Activated CD4-positive, alpha-beta T cell treated with anti-CD3 and anti-CD28 coated beads for 36 hours (primary cell): Measurements from ENCODE around the gene KBTBD12. TPM values are rescaled to one million over a fixed set of nuclear protein-coding genes. Genes with fewer than 3 reads are reported as not detected.
"Not testable (repeated sequence)": the region's sequence is repeated elsewhere in the genome, so short reads cannot be mapped to it uniquely, and the experiment has no call there.

Experiments used
- ATAC-seq: fragments of 200-7000 bp; cut with Tn5 transposase; one replicate; pipeline ENCODE4 v1.10.0; 2021; ENCODE audit warnings: mild to moderate bottlenecking, moderate library complexity
- CTCF ChIA-PET: fragments of 350-600 bp; sonication (Branson Sonifier 250); formaldehyde crosslinking; loops from one replicate; lab custom pipeline; 2021; ENCODE audit warnings: antibody characterized with exemption; lab: Charles Lee
- POLR2A ChIA-PET: fragments of 350-600 bp; sonication (Branson Sonifier 250); formaldehyde crosslinking; loops from one replicate; lab custom pipeline; 2021; ENCODE audit warnings: antibody characterized with exemption, inconsistent platforms; lab: Charles Lee
- DNase-seq: peaks from one replicate; pipeline ENCODE4 v3.0.0-alpha.2; 2020
- H3K27ac Mint-ChIP-seq: one replicate; pipeline ENCODE4 v1.8.0; 2021; ENCODE audit warnings: mixed read lengths
- H3K27me3 Mint-ChIP-seq: one replicate; pipeline ENCODE4 v1.8.0; 2021; ENCODE audit warnings: mixed read lengths
- H3K36me3 Mint-ChIP-seq: one replicate; pipeline ENCODE4 v1.8.0; 2021; ENCODE audit warnings: low read depth, mixed read lengths
- H3K4me1 Mint-ChIP-seq: one replicate; pipeline ENCODE4 v1.8.0; 2021; ENCODE audit warnings: mixed read lengths
- H3K4me3 Mint-ChIP-seq: one replicate; pipeline ENCODE4 v1.8.0; 2021; ENCODE audit warnings: mild to moderate bottlenecking, moderate library complexity, mixed read lengths
- H3K9me3 Mint-ChIP-seq: one replicate; pipeline ENCODE4 v1.8.0; 2021; ENCODE audit warnings: low read depth, mixed read lengths
- intact Hi-C, 2 experiments: fragments of 100-400 bp; cut with DNase I in 1 of 2; cut with micrococcal nuclease in 1 of 2; formaldehyde crosslinking; loops; one replicate each; pipeline versions ENCODE4 v1.14.2 to v1.15.1; 2022 to 2024; cut with DNase I, micrococcal nuclease
- total RNA-seq, 2 experiments: library from RNA; stranded (reverse); gene quantifications; one replicate each; pipeline ENCODE4 v1.2.3, GENCODE V29; 2021

Gene KBTBD12
- total RNA-seq, 2 experiments from 2014 or later, result not detected

DNA sequence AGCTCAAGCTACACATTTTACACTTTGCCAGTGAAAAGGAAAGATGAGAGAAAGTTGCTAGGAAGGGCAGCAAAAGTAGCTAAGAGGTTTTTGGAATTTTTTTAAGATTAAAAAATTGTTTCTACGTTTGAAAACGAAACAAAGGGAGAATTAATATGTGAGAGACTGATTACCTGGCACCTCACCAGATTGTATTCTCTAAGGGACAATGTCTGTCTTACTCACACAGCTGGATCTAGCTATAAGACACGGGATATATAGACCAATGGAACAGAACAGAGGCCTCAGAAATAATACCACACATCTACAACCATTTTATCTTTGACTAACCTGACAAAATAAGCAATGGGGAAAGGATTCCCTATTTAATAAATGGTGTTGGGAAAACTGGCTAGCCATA, 9.5 kb upstream of the KBTBD12 start:
- Mint-ChIP-seq H3K36me3 (no peaks in the 10 kb centered on the region), H3K27ac (no peak overlapping the region), H3K9me3 (peaks cover 7% of the 10 kb centered on the region), H3K4me3 (no peak overlapping the region), H3K4me1 (no peaks in the 10 kb centered on the region), H3K27me3 (peaks cover 21% of the 10 kb centered on the region)
- DNase-seq, result no peak
- ChIA-PET POLR2A (no interaction called here), CTCF (interaction anchor here (0.8 kb wide), 2 partner anchors 16 to 128 kb away, joined by 3 to 4 read pairs; no protein-coding TSS in a partner anchor)
- no peak for ATAC-seq
- intact Hi-C loops, result no loop called here

DNA sequence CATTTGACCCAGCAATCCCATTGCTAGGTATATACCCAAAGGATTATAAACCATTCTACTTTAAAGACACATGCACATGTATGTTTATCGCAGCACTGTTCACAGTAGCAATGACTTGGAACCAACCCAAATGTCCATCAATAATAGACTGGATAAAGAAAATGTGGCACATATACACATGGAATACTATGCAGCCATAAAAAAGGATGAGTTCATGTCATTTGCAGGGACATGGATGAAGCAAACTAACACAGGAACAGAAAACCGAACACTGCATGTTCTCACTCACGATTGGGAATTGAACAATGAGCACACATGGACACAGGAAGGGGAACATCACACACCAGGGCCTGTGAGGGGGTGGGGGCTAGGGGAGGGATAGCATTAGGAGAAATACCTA, 8.4 kb upstream of the KBTBD12 start:
- H3K27ac Mint-ChIP-seq, H3K4me3 Mint-ChIP-seq, POLR2A ChIA-PET, ATAC-seq, H3K4me1 Mint-ChIP-seq, H3K36me3 Mint-ChIP-seq, DNase-seq, H3K9me3 Mint-ChIP-seq, CTCF ChIA-PET, intact Hi-C loops: not testable (repeated sequence)
- H3K27me3 Mint-ChIP-seq, result peaks cover 27% of the 10 kb centered on the region

DNA sequence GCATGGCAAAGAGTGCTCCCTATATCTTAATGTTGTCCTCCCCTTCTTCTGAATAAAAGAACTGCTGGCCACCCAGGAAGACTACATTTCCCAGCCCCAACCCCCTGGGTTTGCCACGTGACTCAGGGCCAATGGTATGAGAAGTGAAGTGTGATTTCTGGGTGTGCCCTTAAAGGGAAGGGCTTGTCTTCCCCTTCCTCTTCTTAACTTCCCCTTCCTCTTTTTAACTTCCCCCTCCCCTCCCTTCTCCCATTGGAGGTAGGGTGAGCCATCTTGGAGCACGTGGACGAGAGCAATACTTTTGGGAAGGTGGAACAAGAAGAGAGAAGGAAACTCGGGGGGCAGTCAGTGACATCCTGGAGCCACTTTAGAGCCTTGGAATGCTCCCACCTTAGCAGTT, 6.8 kb upstream of the KBTBD12 start:
- H3K27me3 Mint-ChIP-seq, result peaks cover 28% of the 10 kb centered on the region
- no peaks in the 10 kb centered on the region for H3K4me1 Mint-ChIP-seq
- H3K4me3 Mint-ChIP-seq, result no peak overlapping the region
- CTCF ChIA-PET, result no interaction called here
- H3K27ac Mint-ChIP-seq, result no peak overlapping the region
- H3K9me3 Mint-ChIP-seq, result peaks cover 7% of the 10 kb centered on the region
- intact Hi-C loops, result no loop called here
- DNase-seq (no peak), ATAC-seq (no peak)
- no peaks in the 10 kb centered on the region for H3K36me3 Mint-ChIP-seq
- POLR2A ChIA-PET, result no interaction called here

DNA sequence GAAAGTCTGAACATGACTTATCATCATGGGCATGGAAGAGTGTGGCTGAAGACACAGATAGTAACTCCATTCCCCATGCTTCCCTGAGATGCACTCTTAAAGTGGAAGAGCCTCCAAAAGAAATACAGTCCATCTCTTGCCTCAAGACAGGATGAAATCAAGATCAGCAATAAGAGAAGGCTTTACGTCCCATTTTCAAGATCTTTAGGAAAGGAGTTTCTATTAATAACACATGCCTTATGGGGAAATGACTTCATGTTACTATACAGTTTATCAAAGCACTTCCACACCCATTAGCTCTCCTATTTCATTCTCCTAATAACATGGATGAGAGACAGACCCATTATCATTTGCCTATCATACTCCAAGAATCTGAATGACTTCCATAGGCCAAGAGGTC, 6.1 kb upstream of the KBTBD12 start:
- intact Hi-C loops, result no loop called here
- DNase-seq (no peak), ATAC-seq (no peak)
- no peaks in the 10 kb centered on the region for H3K36me3 Mint-ChIP-seq
- ChIA-PET POLR2A (no interaction called here), CTCF (no interaction called here)
- peaks cover 34% of the 10 kb centered on the region for H3K27me3 Mint-ChIP-seq
- no peaks in the 10 kb centered on the region for H3K4me1 Mint-ChIP-seq
- H3K9me3 Mint-ChIP-seq, result peaks cover 8% of the 10 kb centered on the region
- no peak overlapping the region for H3K27ac Mint-ChIP-seq
- H3K4me3 Mint-ChIP-seq, result no peak overlapping the region

DNA sequence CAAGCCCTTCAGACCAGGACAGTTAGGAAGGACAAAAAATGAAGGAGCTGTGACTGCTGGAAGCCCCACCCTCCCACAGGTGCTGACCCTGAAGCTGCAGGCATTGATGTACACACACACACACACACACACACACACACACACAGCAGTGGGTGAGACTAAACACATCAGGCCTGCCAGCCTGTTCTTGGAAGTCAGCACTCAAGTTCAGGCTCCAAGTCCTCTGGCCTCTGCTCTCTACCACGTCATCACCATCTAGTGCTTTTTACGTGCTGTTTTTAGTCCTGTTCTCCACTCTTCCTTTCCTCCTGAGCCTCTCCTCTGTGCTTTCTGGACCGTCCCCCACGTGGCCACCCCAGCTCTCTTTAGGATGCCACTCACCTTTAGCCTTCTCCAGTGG, 5.4 kb upstream of the KBTBD12 start:
- CTCF ChIA-PET, result no interaction called here

DNA sequence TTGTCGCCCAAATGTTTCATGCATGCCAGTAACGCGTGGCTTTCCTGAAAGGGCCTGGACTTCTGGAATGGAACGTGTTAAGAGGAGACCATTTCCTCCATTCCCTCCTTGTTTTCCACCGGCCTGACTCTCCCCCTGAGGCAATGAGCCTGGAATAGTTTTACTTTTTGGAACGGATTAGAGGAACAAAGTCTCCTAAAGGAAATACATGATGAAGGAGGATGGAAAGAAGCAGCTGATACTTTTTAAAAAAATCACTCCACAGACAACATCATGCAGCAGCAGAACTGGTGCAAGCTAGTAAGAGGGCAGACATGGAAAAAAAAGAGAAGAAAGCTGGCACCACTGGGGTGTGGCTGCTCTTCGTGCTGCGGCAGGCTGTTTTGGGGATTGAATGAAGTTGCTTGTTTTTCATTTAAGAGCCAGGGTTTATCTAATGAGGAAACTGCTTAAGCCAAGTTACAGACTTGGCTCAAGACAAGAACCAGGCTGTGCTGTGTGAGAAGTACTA, 3.6 kb upstream of the KBTBD12 start:
- intact Hi-C loops, result no loop called here
- Mint-ChIP-seq H3K27me3 (peaks cover 42% of the 10 kb centered on the region), H3K36me3 (no peaks in the 10 kb centered on the region), H3K4me3 (no peak overlapping the region), H3K27ac (no peak overlapping the region), H3K9me3 (peaks cover 3% of the 10 kb centered on the region), H3K4me1 (peaks cover 8% of the 10 kb centered on the region)
- ChIA-PET POLR2A (no interaction called here), CTCF (interaction anchor here (0.6 kb wide), 1 partner anchor 216 kb away, joined by 3 read pairs; no protein-coding TSS in a partner anchor)
- ATAC-seq, result no peak
- DNase-seq, result no peak

More for the DNA sequence above, 5.4 kb upstream of the KBTBD12 start:
- no peaks in the 10 kb centered on the region for H3K36me3 Mint-ChIP-seq
- ATAC-seq (no peak), DNase-seq (no peak)
- H3K4me3 Mint-ChIP-seq, result no peak overlapping the region
- intact Hi-C loops, result no loop called here
- POLR2A ChIA-PET, result no interaction called here
- H3K27me3 Mint-ChIP-seq, result peaks cover 38% of the 10 kb centered on the region
- peaks cover 4% of the 10 kb centered on the region for H3K4me1 Mint-ChIP-seq
- H3K27ac Mint-ChIP-seq, result no peak overlapping the region
- peaks cover 5% of the 10 kb centered on the region for H3K9me3 Mint-ChIP-seq

DNA sequence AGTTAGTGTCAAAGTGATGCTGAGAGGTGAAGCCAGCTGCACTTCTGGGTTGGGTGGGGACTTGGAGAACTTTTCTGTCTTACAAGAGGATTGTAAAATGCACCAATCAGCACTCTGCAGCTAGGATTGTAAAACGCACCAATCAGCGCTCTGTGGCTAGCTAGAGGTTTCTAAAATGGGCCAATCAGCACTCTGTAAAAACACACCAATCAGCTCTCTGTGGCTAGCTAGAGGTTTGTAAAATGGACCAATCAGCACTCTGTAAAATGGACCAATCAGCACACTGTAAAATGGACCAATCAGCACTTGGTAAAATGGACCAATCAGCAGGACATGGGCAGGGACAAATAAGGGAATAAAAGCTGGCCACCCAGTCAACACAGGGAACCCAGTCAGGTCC, 1.2 kb upstream of the KBTBD12 start:
- H3K27ac Mint-ChIP-seq, H3K4me1 Mint-ChIP-seq, POLR2A ChIA-PET, H3K4me3 Mint-ChIP-seq, intact Hi-C loops, H3K36me3 Mint-ChIP-seq, ATAC-seq, DNase-seq, H3K9me3 Mint-ChIP-seq: not testable (repeated sequence)
- H3K27me3 Mint-ChIP-seq, result peaks cover 46% of the 10 kb centered on the region
- CTCF ChIA-PET, result interaction anchor here (1.1 kb wide), 1 partner anchor 9 kb away, joined by 4 read pairs; no protein-coding TSS in a partner anchor

DNA sequence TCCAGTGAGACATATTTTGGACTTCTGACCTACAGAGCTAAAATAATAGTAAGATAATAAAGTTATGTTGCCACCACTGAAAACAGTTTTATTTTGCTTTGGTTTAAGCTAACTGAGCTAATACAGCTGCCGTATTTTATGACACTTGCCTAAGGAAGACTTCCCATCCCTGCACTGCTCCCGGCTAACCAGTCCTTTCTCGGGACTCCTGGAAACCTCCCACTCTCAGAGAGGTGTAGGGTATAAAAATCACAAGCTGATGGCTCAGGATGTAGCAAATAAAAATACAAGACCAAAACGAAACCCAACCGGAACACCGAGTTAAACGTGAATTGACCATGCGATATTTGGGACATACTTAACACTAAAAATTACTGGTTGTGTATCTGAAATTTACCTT, 448 bp upstream of the KBTBD12 start:
- peaks cover 49% of the 10 kb centered on the region for H3K27me3 Mint-ChIP-seq
- CTCF ChIA-PET, result interaction anchor here (1.1 kb wide), 1 partner anchor 8 kb away, joined by 4 read pairs; no protein-coding TSS in a partner anchor
- no peak overlapping the region for H3K27ac Mint-ChIP-seq
- peaks cover 3% of the 10 kb centered on the region for H3K9me3 Mint-ChIP-seq
- DNase-seq, result no peak
- POLR2A ChIA-PET, result no interaction called here
- peaks cover 8% of the 10 kb centered on the region for H3K4me1 Mint-ChIP-seq
- H3K36me3 Mint-ChIP-seq, result no peaks in the 10 kb centered on the region
- no peak for ATAC-seq
- intact Hi-C loops, result no loop called here
- no peak overlapping the region for H3K4me3 Mint-ChIP-seq

DNA sequence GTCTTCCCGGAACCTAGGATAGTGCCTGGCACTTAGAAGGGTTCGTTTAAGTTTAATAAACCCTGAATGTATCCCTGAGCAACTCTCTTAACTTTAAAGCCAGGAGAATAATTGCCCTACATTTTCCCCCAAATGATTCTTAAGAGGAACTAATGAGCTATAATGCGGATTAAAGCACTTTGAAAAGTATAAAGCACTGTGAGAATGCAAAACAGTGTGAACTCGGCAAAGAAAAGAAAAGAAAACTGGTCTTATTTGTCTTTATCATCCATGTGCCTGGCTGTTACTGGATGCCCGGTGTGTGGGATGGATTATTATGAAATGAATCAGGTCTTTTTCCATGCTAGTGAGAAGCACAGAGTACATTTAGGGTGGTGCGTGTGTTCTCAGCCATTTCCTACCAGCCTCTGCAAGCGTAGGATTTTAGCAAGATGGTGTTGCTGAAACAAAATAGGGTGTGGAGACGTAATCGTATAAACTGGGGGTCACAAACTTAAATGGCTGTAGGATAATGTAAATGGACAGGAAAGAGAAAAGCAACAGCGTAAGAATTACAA, 983 bp downstream of the KBTBD12 start:
- DNase-seq (no peak), ATAC-seq (no peak)
- no peak overlapping the region for H3K4me3 Mint-ChIP-seq
- no peak overlapping the region for H3K27ac Mint-ChIP-seq
- CTCF ChIA-PET, result no interaction called here
- peaks cover 44% of the 10 kb centered on the region for H3K27me3 Mint-ChIP-seq
- POLR2A ChIA-PET, result no interaction called here
- H3K36me3 Mint-ChIP-seq, result no peaks in the 10 kb centered on the region
- H3K4me1 Mint-ChIP-seq, result peaks cover 8% of the 10 kb centered on the region
- peaks cover 3% of the 10 kb centered on the region for H3K9me3 Mint-ChIP-seq
- intact Hi-C loops, result no loop called here

DNA sequence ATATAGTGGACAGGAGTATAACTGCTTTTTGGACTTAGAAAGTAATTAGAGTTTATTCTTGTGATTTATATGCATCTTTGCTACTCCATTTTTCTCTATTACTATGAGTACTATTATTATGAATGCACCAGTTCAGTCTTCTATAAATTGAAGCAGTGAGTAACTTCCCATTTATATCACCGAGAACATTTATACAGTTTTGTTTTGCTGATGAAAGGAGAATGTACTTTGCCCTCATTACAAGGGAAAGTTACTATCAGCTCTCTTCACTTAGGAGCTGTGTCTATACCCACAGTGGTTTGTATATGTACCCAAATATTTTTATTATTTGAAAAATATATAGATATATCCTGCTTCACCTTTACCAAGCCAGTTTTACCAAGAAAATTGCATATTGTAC, 5.7 kb downstream of the KBTBD12 start:
- peaks cover 21% of the 10 kb centered on the region for H3K27me3 Mint-ChIP-seq
- H3K36me3 Mint-ChIP-seq, result no peaks in the 10 kb centered on the region
- no peak overlapping the region for H3K4me3 Mint-ChIP-seq
- peaks cover 5% of the 10 kb centered on the region for H3K4me1 Mint-ChIP-seq
- POLR2A ChIA-PET, result no interaction called here
- intact Hi-C loops, result no loop called here
- no peaks in the 10 kb centered on the region for H3K9me3 Mint-ChIP-seq
- CTCF ChIA-PET, result interaction anchor here (0.7 kb wide), 1 partner anchor 15 kb away, joined by 4 read pairs; no protein-coding TSS in a partner anchor
- H3K27ac Mint-ChIP-seq, result no peak overlapping the region
- ATAC-seq (no peak), DNase-seq (no peak)

DNA sequence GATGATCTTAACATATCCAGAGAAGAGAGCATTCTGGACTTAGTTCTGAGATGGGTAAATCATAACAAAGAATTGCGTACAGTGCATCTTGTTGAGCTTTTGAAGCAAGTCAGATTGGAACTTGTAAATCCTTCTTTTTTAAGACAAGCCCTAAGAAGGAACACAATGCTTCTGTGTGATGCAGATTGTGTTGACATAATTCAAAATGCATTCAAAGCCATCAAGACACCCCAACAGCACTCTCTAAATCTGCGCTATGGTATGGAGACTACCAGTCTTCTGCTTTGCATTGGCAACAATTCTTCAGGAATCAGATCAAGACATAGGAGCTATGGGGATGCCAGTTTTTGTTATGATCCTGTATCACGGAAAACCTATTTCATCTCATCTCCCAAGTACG, 8.6 kb downstream of the KBTBD12 start:
- no peaks in the 10 kb centered on the region for H3K36me3 Mint-ChIP-seq
- ChIA-PET POLR2A (no interaction called here), CTCF (interaction anchor here (0.6 to 1.2 kb wide), 4 partner anchors 9 to 368 kb away, joined by 3 to 4 read pairs (median 3); no protein-coding TSS in a partner anchor)
- no peak overlapping the region for H3K4me3 Mint-ChIP-seq
- H3K27me3 Mint-ChIP-seq, result peaks cover 15% of the 10 kb centered on the region
- intact Hi-C loops, result no loop called here
- H3K9me3 Mint-ChIP-seq, result no peaks in the 10 kb centered on the region
- no peak overlapping the region for H3K27ac Mint-ChIP-seq
- H3K4me1 Mint-ChIP-seq, result peaks cover 6% of the 10 kb centered on the region
- ATAC-seq (no peak), DNase-seq (no peak)

DNA sequence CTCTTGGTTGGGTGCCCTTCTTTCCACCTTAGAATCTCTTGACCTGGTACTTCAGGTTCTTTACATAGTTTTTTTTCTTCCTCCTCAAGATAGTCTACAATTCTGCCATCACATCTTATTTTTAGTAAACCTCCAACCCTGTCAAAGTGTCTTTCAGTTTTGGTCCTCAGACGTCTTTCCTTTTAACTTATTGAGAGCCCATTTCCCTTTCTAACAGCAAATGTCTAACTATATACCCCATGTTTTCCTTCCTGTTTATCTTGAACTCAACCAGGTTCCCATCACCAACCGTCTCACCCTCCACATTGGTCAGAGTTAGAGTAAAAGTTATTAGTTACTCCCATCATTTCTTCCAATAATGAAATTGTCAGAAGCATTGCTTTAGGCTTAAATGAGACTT, 10.4 kb downstream of the KBTBD12 start:
- Mint-ChIP-seq H3K36me3 (no peaks in the 10 kb centered on the region), H3K27me3 (peaks cover 14% of the 10 kb centered on the region), H3K4me1 (peaks cover 6% of the 10 kb centered on the region), H3K27ac (no peak overlapping the region), H3K9me3 (no peaks in the 10 kb centered on the region), H3K4me3 (no peak overlapping the region)
- intact Hi-C loops, result no loop called here
- DNase-seq, result no peak
- POLR2A ChIA-PET, result no interaction called here
- ATAC-seq, result no peak
- CTCF ChIA-PET, result no interaction called here
